G401 (cell line): Measurements from ENCODE around the gene AOPEP. TPM values are rescaled to one million over a fixed set of nuclear protein-coding genes. Genes with fewer than 3 reads are reported as not detected.

ENCODE experiments used
- DNase-seq: peaks from one replicate; pipeline ENCODE4 v3.0.0-alpha.2; 2015; ENCODE audit warnings: low spot score
- in situ Hi-C: cut with HindIII; loops from 2 replicates; pipeline ENCODE4 v1.10.0; 2016; ENCODE audit warnings: low sequenced_read_pairs, mixed read lengths
- total RNA-seq: library from RNA; depleted of rRNA; stranded (reverse); fragments of >200 nt; shearing (Covaris generic); gene quantifications from 2 replicates; pipeline ENCODE4 v1.2.3, GENCODE V29; 2014

Gene AOPEP
- total RNA-seq, 1 experiment from 2014 or later: 23.8 TPM

DNA sequence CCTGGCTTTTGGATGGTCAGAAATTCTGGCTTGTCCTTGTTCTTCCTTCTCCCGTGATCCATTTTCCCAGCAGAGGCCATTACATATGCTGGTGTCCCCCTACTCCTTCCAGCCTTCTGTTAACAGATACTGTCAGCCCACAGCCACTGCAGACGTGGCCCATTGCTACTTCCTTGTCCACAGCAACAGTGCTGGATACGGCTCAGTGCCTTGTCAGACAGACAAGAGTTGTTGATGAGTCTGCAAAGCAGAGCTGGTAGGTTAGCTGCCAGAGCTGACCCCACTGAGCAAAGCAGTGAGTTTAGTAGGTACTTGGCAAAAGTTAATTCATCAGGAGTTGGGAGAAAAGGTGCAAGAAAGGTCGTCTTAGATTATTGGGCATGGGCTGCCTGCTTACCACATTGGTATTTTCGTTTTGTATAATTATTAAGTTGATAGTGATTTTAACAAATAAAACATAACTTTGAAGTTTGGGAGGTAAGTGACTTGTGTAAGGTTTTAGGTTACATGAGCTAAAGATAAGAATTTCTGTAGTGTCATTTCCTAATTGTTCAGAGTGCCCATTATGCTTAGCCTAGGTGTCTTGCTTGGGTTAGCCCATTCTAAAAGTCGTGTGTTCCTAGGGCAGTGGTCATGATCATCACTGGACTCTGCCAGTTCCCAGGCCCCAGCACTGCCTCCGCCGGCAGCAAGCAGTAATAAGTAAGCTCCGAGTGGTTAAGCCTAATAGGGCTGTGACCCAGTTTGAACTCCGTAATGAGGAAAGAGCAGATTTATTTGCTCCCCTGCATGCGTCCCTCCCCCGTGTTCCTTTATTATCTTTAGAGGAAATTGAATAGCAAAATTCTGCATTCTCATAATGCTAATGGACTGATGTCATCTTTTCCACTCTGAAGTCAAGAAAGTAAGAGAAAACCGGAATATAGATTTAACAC, 299.0 kb downstream of the AOPEP start:
- DNase-seq: peak; percentile 74
- in situ Hi-C loops: no loop called here

DNA sequence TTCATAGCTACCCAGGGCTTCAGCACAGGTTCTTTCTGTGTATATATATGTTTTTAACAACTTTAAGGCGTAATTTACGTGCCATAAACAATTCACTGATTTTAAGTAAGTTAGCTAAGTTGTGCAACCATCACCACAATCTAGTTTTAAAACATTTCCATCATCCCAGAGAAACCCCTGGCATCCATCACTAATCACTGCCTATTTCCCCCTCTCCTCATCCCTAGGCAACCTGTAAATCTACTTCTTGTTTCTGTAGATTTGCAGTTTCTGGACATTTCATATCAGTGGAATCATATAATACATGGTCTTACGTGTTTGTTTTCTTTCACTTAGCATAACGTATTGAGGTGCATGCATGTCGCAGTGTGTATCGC, 299.6 kb downstream of the AOPEP start:
- DNase-seq: no peak
- in situ Hi-C loops: no loop called here

DNA sequence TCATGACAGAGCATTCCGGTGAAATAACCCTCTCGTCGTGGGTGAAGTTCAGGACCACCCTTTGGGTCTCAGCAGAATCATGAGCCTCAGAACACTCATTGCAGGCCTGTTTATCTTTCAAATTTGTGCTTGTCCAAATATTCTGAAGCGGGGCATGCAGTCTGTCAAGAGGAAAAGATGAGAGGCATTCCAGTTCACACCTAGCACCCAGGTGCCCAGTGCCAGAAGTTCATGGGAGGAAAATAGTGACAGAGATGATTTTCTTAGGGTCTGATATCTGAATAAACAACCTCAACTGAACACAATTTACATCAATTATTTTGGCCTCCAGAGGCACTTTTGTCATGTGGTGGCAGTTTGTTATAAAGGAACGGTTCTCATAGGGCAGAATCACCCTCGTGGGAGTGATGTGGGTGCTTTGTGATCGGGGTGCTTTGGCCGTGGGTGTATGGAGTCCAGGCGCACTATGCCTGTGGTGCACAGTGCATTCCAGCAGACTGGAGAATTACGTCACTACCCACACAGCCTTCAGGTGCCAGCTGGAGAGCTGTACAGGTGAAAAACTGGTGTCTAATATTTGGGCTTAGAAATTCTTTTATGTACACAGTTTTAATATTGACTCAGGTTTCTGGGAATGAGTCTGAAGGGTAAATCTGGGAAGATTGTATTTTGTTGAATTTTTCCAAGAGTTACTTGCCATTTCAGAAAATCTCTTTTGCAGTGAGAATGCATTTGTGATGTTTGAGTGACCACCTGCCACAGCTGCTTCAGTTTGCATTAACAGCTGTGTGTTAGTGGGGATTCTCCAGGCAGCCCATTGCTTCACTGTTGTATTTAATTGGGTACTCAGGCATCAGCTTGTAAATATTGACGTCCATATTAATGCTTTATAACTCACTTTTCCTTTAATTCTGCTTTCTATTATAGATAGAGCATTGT, 301.7 kb downstream of the AOPEP start:
- in situ Hi-C loops: no loop called here
- DNase-seq: no peak

DNA sequence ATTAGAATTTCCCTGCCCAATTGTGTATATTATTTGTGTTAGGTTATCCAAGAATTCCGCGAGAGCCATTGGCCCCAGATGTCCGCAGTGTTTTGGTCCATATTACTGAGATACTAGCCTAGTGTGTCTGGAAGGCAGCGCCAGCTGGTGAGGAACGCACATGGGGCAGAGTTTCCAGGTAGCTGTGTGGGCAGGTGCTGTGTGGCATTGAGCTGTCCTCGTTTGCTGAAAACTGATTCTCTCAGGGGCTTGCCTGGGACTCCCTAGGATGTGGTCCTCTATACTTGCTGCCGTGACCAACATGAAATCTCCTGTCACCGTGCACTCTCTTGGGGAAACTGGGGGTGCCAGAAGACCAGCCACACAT, 302.3 kb downstream of the AOPEP start:
- in situ Hi-C loops: no loop called here
- no peak for DNase-seq

DNA sequence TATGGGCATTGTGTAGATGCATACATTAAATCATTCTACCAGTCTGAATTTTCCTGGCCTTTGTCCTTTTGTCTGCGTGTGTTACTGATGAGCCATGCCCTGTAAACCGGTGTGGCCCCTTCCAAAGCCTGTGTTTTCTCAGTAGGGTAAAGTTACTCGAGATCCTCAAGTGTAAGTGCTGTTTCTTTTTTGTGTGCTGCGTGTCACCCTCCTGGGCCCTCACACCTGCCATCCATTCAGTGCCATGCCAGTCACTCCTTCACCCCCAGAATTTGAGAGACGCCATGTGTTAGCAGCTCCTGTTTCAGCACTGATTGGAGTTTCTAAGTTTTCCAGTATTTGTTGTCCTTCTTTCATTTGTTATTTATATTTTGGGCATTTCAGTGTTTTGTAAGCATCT, 302.8 kb downstream of the AOPEP start:
- DNase-seq: no peak
- in situ Hi-C loops: no loop called here

DNA sequence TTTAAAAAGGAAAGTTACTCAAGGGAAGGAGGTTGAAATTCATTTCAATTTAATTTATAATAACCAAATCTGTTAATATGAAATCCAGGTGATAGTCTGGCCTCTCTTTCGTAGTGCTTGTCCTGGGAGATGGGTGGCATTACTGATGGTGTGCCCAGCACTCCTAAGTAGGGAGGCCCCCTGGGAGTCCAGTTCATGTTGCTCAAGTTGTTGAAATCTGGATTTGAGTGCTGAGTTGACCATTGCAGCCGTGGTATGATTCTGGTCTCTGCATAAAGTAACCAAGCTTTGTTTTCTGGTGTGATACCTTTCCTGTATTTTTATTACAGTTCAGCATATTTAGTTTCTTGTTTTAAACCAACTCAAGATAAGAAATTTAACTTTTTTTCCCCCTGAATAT, 303.2 kb downstream of the AOPEP start:
- in situ Hi-C loops: no loop called here

DNA sequence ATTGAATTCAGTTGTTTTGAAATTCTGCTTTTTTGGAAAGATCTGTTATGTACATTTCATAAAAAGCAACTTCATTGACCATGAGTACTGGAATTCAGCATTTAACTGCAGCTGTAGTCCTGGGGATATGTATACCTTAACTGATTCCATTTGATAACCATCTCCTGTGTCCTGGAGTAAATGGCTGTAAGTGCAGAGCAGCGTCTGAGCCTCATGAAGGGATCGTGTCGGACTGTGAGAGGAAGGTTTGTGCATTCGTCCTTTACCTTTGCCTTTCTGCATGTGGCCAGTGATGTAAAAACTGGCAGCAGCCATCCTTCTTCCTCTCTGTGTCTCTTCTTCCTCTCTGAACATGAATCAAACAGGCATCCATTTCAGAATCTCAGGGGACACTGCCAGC, 303.8 kb downstream of the AOPEP start:
- DNase-seq: no peak

More for the DNA sequence above, 303.2 kb downstream of the AOPEP start:
- no peak for DNase-seq

DNA sequence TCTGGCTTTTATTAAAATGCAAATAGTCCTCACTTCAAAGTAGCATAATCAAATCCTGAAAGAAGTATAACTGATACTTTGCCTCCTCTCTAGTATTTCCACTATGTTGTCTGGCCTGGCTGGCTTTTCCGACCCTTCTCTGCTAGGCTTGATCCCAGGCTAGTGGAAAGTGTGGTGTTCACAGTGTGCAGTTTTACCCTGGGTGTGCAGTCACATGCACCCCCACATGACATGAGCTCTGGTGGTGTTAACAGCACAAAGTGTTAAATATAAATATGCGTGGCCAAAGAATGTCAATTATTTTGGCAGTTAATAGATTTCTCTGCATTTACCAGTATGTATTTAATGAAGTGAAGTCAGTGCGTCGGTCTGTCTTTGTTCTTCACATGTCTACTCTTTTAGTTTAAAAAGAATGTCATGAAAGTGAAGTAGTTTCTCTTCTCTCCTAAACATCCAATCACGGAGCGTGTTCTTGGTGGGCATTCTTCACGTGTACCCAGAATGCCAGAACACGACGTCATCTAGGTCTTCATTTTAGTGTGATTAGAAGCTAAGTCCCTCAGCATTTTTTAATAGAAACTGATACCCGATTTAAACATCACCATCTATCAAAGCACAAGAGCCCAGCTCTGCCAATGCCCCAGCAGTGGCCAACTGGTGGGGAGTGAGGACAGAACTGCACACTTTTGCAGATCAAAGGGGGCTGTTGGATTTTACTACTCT, 304.6 kb downstream of the AOPEP start:
- in situ Hi-C loops: no loop called here

More for the DNA sequence above, 303.8 kb downstream of the AOPEP start:
- in situ Hi-C loops: no loop called here

DNA sequence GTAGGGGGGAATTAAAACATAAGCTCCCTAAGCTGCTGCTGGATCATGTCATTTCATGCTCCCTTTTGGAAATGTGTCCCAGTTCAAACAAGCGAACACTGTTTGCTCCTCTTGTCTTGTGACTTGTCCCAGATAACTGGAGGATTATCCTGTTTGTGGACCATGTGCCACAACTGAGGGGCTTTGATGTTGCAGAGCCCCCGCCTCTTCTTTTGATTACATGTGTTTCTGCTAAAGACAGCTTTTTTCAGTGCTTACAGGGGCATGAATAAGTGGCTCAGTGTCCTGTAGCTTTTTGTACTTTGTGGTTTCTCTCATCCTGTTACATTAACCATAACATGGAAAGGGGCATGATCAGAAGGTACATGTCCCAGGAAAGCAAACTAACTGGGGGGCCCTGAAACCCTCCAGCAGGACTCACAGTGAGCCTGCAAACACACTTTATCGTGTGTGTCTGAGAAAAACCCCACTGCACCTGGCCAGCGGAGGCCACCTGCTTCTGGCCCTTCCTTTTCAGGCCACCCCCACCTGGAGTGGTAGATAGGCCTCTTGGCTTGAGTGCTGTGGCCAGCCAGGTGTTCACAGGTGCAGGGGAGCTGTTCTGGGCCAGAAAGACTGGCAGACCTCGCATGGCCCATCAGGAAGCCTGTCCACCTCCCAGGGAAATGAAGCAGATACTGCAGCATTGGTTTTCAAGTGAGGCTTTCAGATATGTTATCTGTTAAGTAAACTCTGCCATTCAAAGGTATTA, 305.4 kb downstream of the AOPEP start:
- no peak for DNase-seq
- in situ Hi-C loops: no loop called here

More for the DNA sequence above, 304.6 kb downstream of the AOPEP start:
- DNase-seq: no peak

DNA sequence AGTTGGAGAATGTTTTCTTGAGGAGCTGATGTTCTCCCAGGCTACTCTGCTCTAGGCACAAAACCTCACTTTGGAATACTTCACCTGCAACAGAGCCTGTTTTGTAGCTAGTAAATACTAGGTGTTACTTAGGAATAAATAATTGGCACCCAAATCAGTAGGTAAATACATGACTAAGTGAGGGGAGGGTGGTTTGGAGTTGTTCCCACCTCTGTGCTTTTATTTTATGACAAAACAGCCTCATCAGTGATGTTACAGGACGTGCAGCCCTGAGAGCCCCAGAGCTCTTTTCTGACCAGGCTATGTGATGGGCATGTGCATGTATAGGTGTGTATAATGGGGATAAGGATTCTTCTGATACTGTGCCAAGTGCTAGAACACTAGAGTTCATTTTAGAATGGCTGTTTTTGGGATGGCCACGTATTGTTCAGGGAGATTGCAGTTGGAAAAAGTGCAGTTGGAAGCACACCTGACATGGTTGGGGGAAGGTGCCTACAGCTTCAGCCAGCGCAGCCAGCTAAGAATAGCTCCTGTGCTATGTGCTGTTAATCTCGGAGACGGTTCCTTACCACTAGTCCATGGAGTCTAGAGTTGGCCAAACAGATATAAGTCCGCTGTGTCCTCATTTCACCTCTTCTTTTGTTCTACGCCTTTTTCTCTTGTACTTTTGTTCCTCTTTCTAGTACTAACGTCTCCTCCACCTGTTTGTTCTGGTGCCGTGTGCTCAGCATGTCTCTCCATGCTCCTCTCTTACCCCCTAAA, 306.3 kb downstream of the AOPEP start:
- in situ Hi-C loops: no loop called here
- DNase-seq: peak; percentile 60

DNA sequence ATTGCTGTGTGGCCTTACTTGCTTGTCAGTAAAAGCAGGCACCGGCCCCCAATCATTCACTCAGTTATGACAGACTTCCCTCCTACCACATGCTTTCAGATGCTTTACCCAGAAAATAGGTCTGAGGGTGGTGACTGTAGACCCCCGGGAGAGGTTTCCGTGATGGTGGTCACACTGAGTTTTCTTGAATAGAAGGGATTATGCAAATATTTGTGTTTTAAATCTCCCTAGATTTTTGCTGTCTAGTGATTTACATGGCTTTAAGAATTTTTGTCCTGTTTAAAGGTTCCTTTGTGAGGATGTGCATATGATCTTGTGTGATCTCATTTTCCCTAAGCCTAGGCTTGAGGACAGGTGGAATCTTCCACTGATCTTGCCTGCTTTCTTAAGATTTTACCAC, 309.3 kb downstream of the AOPEP start:
- in situ Hi-C loops: no loop called here

DNA sequence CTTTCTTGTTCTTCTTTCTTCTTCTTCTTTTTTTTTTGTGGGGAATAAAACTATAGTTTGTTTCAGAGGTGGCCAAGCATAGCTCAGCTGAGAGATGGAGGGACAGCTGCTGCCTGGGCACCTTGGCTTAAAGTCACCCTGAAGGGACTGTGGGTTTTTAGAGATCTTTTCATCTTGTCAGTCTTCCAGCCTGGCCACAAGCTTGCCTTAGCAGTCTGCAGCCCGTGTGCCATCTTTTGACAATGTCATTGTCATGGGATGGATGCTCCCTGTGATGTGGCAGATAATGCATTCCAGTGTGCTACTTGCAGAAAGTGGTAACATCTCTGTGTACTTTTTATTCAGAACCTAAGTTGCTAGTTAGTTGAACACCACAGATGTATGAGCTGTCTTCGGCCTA, 310.2 kb downstream of the AOPEP start:
- no peak for DNase-seq
- in situ Hi-C loops: no loop called here

More for the DNA sequence above, 309.3 kb downstream of the AOPEP start:
- no peak for DNase-seq

DNA sequence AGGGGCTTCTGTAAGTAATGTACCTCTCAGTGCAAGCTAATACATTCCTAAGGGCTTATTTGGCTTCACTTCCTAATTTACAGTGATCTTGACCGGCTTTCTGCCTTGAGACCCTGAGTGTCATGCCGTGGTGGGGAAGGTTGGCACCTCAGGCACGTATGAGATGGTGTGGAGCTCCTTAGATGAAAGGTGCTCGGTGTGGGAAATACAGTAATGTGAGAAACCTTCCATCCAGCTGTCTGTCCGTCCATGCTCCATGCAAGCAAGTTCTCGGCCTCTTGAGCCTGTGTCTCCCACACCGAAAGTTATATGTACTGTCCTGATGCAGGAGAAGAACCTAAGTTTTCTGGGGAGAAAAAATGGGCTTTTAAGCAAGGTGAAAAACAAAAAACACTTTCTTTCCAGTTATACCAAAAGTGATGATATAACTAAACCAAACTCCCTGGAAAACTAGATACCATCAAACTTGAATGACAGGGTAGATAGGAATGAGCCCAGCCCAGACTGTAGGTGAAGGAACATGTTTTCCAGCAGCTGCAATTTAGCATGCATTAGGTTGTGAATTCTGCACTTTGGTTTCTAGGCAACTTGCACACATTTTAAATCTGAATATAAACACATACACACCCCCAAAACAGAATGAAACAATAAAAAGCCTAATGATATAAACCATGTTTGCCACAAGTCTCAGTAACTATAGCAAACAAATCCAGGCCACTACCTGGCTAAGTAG, 311.5 kb downstream of the AOPEP start:
- in situ Hi-C loops: no loop called here
- no peak for DNase-seq

DNA sequence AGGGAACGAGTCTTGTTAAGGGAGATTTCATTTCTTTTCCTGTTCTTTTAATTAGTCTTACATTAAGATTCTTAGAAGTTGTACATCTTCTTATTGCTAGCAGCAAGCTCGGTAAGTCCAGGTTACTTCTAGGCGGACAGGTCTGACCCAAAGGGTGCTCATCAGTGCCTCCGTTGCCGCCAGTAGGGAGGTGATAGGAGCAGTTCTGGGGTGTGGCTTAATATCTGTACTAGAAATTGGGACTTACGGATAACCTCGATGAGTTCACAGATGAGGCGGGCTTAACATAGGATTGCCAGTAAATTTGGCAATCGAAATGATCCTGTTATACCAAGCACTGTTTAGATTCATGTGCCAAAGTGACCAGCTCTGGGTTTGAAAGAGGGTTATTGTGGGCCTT, 312.2 kb downstream of the AOPEP start:
- DNase-seq: no peak
- in situ Hi-C loops: no loop called here

DNA sequence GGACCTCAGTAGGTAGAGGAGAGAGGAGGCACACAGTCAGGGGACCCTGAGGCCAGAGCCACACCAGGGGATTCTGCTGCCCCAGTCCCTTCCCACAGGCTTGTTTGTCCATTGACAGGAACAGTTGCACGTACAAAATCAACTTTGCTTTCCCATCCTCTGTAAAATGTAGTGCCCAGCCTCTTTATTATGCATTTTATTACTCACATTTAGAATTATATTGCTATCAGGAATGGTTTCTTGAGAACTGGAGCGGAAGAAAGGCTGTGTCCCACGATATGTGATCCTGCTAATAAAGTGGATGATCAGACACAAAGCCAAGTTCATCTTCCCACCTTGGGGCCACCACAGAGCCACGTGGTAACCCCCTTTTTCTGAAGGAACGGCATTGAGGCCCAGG, 313.6 kb downstream of the AOPEP start:
- no peak for DNase-seq
- in situ Hi-C loops: no loop called here

DNA sequence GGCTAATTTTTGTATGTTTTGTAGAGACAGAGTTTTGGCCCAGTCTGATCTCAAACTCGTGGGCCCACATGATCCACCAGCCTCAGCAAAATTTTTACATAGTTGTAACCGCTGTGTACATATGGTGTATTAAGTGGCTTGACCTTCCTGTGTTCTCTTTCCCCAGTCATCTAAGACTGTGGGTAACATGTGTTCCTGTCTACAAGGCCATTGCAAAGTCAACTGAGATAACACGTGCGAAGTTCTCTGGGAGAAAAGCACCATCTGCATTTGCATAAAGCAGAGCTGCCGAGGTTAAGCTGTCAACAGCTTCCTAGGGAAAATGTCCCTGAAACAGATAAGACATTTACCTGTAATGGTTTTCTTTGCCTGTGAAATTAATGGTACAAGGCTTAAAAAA, 317.3 kb downstream of the AOPEP start:
- DNase-seq: no peak
- in situ Hi-C loops: no loop called here

DNA sequence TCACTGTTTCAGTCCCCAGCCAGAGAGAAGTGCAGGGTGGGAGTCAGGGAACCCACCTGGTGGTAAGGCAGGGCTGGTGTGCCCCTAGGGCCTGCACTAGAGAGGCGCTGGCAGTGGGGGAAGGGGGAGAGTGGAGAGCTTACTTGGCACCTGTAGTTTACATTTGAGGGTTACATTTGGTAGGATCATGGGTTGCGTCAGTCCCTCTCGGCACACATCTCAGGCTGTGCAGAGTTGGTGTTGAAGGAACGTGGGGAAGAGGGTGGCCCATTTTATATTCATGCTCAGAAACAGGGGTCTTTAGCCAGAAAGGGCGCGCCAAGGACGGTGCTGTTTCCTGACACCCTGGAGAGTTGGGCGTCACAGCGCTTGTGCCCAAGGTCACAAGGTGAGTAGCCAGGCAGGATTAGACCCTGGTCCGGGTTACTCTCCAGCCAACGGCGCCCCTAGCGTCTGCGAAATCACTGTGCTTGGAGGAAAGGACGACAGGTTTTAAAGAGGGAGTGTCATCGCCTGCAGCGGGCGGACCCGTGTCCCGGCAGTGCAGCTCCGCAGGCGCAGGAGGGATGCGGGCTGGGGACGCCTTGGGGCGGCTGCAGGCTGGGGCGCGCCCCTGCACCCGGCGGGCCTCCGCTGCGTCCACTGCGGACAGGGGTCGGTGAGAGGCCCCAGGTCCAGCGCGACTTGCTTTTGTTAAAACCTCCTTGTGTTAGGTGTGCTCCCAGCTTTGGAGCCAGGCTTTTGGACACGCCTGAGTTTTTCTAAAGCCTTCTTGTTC, 318.4 kb downstream of the AOPEP start:
- DNase-seq: no peak

More for the DNA sequence above, 318.4 kb downstream of the AOPEP start:
- in situ Hi-C loops: no loop called here
